Inflammatory macrophage treated with lipopolysaccharide for 1 hour (primary cell): Measurements from ENCODE around the gene MTHFD2L.

Experiments used
- DNase-seq, 2 donors: peaks; one replicate each; pipeline ENCODE4 v3.0.0-alpha.2; 2020 to 2022

The MTHFD2L gene

DNA sequence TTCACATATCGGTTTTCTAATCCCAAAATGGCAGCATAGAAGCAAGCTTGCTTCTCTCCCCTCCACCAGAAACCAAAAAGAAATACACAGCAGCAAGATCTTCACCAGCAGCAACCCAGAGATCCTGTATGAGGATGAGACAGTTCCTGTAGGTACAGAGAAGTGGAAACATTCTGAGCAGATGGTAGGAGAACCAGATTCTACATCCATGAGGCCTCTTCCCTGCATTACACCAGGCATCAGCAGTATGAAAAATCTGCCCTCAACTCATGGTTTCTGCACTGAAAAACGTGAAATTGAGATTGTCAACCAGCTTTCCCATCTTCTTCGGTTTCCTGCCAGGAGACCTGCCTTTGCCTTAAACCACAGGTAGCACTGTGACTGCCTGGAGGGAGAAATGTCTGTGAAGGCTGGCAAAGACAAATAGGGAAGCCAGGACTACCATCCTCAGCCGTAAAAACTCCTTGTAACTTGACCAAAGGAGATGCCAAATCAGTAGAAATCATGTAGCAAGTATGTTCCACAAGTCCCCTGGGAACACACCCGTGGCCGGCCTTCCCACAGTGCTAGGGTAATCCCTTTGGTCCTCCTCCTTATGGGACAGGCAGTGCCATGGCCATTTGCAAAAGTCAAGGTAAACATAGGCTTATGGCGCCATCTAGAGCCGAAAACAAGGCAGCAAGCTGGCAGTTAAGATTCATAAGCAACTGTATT lies 24.0 kb upstream of the MTHFD2L start:
- DNase-seq: peak; percentile 69 to 92

DNA sequence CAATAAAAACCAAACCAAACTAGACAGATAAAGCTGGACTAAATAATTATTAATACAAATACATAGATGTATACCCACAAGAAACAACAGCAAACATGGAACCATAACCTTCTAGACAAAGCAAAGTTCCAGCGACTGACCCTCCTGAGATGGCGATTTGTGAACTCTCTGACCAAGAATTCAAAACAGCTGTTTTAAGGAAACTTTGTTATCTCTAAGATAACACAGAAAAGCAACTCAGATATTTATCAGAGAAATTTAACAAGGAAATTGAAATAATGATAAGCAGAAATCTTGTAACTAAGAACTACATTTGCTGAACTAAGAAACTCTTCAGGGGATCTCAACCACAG lies 23.4 kb upstream of the MTHFD2L start:
- no peak for DNase-seq

DNA sequence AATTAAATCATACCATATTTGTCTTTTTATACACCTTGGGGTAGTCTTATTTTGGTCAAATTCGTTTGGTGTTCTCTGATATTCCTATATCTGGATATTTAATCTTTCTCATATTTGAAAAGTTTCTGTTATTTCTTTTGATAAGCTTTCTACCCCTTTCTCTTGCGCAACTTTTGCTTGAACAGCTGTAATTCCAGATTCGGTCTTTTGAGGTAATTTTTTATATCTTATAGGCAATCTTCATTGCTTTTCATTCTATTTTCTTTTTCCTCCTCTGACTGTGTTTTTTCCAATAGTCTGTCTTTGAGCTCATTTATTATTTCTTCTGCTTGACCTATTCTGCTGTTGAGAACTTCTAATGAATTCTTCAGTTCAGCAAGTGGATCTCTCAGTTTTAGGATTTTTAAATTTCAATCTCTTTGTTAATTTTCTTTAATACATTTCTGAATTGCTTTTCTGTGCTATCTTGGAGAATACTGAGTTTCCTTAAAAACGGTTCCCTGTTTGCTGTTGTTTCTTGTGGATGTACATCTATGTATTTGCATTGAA lies 11.3 kb upstream of the MTHFD2L start:
- DNase-seq: no peak

DNA sequence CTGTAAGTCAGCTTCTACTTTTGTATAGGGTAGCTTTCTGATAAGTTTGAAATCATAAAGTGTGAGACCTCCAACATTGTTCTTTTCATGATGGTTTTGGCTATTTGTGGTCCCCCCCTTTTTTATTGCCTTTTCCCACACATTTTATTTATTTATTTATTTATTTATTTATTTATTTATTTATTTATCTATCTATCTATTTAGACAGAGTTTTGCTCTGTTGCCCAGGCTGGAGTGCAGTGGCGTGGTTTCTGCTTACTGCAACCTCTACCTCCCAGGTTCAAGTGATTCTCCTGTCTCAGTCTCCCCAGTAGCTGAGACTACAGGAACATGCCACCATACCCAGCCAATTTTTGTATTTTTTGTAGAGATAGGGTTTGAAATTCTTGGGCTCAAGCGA lies 9.7 kb upstream of the MTHFD2L start:
- no peak for DNase-seq

DNA sequence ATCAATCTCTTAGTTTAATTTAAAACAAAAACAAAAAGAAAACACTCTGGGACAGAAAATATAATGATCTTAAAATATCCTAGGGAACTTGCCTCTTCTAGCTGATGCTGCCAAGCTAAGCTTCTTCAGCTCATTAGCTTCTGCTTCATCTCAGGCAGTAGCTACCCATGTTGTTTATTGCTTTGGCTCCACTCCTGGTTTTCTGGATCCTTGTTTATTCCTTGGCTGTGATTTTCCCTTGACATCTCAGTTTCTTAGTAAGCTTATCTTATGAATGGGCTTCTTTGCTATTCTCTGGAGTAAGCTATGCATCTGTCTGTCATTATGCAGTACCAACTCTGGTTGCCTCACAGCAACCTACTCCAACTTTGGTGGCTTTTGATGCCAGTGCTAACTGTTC lies 5.1 kb upstream of the MTHFD2L start:
- DNase-seq: no peak

DNA sequence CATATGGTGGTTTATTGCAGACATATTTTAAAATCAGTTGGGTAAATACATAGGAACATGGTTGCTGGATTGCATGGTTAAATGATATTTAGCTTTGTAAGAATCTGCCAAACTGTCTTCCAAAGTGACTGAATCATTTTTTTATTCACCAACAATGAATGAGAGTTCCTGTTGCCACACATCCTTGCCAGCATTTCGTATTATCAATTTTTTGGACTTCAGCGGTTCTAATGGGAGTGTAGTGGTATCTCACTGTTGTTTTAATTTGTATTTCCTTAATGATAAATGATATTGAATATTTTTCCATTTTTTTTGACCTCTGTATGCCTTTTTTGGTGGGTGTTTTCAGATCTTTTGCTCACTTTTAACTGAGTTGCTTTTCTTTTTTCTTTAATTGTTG lies 1.4 kb upstream of the MTHFD2L start:
- no peak for DNase-seq

DNA sequence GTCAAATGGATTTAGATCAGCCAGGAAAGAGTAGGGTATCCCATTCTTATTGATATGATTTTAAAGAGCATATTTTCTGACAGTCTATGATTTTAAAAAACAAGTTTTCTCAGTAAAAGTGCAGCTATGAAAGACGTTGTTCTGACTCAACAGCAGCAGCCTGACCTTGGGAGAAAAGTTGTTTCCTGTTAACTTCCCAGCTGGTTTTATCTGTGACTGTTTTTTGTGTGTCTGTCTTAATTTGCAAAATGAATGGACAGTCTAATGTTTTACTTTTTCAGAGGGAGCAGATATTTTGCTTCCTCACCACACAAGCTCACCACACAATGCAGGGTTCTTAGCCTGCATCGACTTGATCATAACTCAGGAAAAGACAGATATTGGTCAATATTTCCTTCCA lies 764 bp upstream of the MTHFD2L start:
- DNase-seq: no peak

DNA sequence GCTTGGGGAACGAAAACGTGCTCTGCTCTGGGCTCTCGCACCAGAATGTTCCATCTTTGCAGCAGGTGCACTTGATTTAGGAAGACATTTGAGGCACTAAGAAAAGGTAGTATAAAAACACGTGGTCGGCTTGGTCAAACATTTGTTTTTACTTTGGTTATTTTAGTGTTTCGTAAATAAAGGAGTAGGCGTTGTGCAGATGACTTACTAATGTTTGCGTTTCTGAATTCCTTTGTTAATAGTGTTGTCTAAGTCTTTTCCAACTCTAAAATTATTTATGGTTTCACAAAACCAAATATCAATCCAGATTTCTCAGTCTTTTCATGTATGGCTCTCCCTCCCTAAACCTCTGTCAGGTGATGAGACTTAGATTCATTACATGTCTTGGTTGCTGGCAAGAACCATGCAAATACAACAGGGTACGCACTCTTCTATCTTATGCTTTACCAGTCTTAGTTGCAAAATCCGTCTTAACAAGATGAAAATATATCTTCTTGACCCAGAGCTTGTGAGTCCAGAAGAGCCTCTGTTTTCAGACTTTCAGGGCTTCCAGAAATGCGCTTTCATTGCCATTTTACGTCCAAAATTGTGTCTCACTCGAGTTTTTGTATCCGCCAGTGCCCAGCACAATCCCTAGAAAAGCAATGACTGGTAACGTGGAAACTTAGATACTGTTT lies 686 bp downstream of the MTHFD2L start:
- DNase-seq: peak; percentile 31 to 46

DNA sequence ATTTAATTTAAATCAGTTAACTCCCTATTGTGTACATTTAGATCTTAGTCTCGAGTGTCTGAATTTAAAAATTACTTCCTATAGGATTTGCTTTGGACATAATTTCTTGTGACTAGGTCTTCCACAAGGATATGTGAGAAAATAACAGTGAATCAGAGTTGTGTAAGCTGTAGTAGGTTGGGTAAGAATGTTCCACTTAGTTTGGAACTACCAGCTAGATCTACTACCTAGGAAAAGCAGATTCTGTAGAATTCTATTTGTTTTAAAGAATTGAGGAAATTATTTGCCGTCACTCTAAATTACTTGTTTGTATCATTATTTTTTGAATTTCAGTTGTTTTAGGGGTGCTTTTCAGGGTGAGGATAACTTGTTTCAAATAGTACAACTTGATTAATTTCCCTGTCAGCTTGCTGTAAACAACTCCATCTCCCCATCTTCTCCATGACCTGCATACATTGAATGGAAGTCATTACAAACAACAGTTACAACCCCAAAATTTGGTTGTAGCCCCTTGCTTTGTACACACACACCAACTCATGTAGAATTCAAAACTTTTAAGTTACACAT lies 1.3 kb downstream of the MTHFD2L start:
- DNase-seq: peak; percentile 48

DNA sequence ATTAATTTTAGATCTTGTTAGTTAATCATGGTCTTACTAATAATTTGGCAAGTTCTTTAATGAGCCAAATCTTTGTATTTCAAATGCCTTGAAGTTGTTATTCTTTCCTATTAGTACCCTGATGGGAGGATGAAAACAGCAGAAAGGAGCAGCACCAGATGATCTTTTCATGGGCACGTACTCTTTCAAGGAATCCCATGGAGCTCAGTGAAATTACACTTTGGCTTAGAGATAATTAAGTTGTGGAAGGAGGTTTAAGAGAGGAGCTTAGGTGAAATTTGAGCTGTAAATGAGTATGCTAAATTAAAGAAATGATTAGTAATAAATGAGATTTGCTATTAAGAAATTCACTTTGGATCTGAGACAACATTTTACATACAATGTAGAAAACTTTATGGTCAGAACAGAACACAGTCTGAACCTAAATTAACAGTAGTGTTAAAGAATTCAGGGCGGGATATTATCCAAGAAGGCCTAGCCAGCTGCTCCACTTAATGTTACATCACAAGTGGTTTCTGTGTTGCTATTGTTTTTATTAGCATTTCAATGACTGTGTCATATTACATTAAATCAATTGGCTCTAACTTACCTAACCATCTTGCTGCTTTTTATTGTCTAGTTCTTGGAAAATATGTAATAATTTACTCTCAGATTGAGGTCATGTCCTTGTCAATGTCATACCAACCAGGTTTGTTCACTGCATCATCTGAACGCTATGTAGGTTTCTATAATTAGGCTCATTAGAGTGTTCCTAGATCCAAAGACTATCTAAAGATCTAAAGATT lies 3.9 kb downstream of the MTHFD2L start:
- DNase-seq: no peak

DNA sequence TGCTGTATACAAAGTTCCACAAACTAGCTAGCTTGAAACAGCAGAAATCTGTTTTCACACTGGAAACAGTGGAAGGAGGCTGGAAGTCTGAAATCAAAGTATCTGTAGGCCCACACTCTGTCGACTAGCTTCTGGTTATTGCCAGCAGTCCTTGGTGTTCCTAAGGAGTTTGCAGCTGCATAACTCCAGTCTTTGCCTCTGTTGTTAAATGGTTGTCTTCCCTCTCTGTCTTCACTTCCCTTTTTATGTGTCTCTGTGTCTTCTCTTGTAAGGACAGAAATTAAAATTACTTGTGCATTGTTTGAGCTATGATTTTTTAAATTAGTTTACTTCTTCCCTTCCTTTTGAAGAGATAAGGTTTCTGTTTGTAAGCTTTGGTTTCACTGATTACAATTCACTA lies 8.2 kb downstream of the MTHFD2L start:
- DNase-seq: peak in 1 of 2 donors; percentile 12

DNA sequence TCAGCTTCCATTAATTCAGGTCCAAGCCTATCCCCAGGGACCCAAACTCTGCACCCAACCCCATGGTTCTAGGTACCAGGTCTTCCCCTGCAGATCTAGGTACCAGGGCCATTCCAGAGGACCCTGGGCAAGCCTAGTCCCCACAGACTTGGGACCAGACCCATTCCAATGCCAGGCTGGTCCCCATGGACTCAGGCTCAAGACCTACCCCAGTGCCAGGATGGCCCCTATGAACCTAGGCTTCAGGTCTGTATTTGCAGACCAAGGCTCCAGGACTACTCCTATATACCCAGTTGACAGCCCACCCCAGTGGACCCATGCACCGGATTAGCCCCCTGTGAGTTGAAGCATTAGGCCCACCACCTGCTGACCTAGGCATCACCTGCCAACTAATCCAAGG lies 8.9 kb downstream of the MTHFD2L start:
- no peak for DNase-seq

DNA sequence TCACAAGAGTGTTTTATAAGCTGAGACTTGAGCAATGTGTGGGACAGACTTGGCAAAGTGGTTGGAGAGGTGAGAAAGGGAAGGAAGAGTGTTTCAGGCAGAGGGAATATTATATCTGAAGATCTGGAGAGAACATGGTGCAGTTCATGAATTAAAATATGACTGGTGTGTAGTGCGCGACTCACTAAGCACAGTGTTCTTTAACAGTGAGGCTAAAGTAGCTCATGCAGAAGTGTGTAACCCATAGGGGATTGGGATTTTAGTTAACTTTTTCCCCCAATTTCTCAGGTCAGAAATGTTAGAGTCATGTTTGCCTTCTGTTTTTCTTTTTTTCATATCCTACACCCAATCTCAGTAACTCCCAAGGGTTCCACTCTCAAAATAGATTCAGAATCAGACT lies 9.7 kb downstream of the MTHFD2L start:
- DNase-seq: no peak

DNA sequence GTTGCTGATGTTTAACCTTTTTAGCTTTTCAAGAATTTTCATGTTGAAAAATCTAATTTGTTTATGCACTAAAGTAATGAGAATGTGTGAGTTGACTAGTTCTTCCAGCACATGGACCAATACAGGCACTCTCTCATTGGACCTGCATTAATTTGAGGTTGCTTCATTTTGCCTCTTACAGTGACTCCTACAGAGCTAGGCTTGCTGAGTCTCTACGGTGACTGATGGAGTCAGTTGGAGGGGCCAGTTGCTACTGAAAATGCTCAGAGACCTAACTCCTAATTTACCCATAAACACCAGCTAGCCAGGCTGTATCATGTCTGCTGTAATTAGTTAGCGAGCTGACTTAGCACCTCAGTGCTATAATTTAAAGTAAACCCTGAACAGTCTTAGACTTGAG lies 10.9 kb downstream of the MTHFD2L start:
- DNase-seq: no peak

DNA sequence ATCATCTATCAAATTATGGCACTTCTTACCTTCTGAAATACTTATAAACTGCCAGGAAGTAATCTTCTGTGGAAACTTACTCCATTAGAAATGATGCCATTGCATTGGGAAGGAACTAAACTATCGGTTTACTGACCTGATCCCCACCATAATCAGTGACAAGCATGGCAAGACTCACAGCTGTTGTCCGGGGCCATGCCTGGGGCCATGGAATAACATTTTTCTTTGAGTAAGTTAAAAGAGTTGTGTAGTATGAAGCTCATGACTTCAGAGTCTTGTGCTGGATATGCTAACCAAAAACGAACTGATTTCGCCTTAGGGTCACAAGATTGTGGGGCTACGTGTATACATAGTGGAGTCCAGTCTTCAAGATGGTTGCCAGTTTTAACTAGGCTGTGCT lies 15.4 kb downstream of the MTHFD2L start:
- DNase-seq: no peak

DNA sequence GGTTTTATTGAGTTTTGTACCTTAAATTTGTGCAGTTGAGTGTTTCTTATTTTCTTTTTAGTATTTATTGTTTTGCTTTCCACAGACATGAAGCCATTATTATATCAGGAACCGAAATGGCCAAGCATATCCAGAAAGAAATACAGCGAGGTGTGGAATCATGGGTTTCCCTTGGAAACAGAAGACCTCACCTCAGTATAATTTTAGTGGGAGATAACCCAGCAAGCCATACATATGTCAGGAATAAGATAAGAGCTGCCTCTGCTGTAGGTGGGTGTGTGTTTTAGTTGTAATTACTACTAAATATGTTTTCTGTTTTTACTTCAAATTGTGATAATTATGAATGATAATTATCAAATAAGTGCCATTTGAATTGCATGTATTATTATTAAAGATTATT lies 16.5 kb downstream of the MTHFD2L start:
- no peak for DNase-seq

DNA sequence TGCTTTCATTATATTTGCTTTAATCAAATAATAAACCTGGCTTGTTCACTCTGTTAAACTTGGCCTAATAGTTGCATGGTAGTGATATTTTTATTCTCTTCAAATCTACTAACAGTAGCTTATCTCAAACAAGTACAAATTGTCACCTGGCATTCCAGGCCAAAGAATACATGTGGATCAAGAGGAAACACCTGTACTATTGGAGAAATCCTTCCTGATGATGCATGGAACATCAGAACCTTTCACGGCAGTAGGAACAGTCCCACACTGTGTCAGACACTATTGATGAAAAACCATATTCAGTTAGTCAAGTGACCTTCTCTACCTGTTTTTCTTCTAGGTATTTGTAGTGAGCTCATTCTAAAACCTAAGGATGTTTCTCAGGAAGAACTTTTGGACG lies 17.0 kb downstream of the MTHFD2L start:
- no peak for DNase-seq

DNA sequence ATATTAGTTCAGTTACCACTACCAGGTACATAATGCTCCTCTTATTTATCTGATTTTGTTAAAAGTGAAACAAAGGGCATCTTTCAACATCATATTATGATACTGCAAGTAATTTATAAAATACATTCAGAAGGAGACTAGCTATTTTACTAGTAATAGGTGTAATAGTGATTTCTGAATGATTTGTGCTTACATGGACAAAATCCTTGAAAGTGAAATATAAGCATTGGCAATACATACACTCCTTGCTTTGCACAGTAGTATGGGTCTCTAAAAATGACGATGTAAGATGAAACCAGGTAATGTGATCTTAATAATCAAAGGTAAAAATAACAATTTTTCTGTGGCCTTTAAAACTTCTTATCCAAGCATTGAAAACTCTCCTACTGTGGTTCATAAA lies 17.5 kb downstream of the MTHFD2L start:
- DNase-seq: no peak

DNA sequence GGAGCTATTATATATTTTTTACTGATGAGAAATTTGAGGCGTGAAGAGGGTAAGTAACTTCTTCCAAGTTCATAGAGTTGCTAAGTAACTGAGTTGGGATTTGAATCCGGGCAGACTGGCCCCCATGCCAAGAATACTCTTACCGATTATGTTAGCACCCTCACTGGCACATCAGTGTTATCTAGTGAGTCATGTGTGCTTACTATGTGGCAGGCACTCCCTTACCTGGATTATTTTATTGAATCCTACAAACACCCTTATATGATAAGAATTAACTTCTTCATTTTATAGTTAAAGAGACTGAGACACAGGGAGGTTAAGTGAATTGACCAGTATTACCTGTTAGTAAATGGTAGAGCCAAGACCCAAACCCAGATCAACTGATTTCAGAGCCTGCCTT lies 20.9 kb downstream of the MTHFD2L start:
- DNase-seq: no peak

DNA sequence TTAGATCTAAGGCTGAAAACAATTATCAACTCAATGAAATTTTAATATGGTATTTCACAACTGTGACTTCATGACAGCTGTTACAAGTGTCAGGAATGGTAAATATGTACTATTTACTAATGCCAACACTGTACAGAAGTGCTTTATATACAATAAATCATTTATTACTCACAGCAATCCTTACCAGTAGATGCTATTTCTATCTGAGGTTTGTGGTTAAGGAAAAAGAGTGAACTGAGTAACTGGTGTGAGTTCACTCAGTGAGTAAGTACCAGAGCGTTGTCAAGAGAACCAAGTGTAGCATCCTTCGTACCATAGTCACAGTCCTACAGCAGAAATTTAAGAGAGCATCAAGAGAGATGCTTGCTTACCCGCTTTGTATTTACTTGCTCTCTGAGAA lies 23.3 kb downstream of the MTHFD2L start:
- DNase-seq: no peak

DNA sequence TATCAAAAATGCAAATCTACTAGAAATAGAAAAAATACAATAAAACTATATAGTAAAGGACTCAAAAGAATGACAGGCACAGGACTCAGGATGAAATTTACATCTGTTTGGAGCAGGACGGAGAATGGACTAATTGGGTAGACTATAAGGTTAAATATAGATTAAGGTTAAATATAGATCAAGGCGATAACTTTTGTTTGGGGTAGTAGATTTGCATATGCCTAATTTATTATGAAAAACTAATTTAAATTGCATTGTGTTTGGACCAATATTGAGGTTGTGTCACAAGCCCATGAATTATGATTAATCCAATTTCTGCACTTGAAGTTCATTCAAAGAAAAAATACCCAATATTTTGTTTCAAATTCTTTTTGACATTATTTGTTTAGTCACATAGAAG lies 31.0 kb downstream of the MTHFD2L start:
- no peak for DNase-seq

DNA sequence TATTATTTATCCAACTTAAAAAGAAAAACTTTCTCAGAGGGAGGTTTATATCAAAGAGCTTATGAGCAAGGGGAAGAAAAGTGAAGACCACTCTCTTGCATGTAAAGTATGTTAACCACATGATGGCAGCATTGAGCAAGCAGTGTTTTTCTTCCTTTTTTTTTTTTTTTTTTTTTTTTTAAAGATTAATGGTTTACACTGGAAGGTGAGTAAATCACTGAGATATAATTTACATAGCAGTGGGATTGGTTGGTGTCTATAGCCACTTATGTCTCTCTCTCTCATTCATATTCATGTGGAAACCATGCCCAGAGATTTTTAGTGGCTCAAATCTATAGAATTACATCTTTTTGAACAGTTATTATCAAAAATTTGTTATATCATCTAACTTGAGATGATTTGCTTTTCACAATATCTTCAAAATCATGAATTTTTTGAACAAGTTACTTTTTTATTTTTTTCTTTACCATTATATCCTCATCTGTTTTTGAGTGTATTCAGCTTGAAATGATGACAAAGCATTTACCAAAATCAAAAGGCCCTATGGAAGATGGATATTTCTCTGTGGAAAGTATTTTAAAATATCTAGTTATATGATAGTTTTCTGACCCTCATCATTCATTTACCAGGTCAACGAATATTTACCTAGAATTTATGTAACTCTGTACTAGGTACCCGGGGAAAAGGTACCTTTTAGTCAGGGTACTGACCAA lies 31.6 kb downstream of the MTHFD2L start:
- DNase-seq: peak; percentile 39 to 67

DNA sequence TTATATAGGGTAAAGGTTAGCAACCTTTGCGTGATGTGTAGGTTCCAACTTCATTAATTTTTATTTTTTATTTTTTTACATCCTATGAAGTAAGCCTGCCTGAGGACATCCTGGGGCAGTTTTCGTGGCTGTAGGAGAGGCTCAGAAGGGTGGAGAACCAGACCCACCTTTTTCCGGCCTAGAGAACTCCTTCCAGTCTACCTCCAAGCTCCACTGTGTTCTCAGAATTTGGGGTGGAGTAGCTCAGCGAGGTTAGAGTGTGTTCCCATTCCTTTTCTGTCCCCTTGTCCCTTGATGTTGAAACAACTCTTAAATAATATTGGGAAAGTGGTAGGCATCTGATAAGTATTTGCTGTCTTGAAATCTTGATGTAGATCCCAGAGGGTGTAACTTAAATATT lies 32.4 kb downstream of the MTHFD2L start:
- DNase-seq: no peak
